ENCODE measurements around the gene ATP8A2. TPM values are rescaled to one million over a fixed set of nuclear protein-coding genes. Genes with fewer than 3 reads are reported as not detected.

The ATP8A2 gene
- total and polyA plus RNA-seq, 9 of the 15 experiments (the other 6 are each of a cell fraction or from before 2014, with no cell fraction given), result under 0.01 to 0.33 (median 0.06) TPM; not detected in 4

DNA sequence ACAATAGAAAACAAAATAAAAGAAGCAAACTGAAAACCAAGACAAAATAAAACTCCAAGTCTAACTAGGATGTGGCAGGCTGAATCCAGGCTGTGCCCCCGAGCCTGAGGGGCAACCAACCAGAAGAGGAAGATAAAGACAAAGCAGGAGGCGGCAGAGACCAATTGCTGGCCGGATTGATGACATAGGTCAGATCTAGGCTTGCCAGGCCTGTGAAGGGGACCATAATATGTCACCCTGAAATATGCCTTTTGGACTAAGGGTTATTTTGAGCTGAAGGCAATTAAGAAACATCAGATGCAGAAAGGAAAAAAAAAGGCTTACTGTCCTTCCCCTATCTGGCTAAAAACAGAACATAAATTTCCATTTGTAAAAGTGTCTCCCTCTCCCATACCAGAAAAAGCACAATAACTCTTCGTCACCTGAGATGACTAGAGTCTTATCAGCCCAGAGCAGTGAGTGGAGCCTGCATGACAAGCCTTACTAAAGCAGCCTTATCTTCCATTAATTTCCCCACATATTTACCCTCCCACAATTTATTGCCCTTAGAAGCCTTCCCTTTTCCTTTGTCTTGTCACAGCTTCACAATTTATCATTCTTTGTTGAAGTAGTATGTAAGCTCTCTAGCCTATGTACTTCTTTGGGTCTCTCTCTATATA is 22.8 kb downstream of the ATP8A2 start (continued):
- 0 out of 2 replicates have a peak, but pooled peaks have one; percentile 11 for TF ChIP-seq L3MBTL2 (IDR thresholded peaks at IDR 0.05)
- peak; percentile 42; the same call in 1 of the 2 replicates for TF ChIP-seq DMBX1 (CRISPR knock-in tag; IDR thresholded peaks at IDR 0.05; ENCODE audit: borderline replicate concordance)
- TF ChIP-seq KLF16 (IDR thresholded peaks at IDR 0.05), result peak; percentile 94
- TF ChIP-seq TAF15 (IDR thresholded peaks at IDR 0.05; ENCODE audit: low read depth, low read length), result no peak
- TF ChIP-seq KDM1A (IDR thresholded peaks at IDR 0.05), result peak; percentile 88 to 91
- TF ChIP-seq KHSRP (IDR thresholded peaks at IDR 0.05), result peak; percentile 88
- peak; percentile 49; the same call in 1 of the 2 replicates for TF ChIP-seq MEF2A (IDR thresholded peaks at IDR 0.05; ENCODE audit: control insufficient read depth, low read depth, low read length)
- TF ChIP-seq, protein P1, sequence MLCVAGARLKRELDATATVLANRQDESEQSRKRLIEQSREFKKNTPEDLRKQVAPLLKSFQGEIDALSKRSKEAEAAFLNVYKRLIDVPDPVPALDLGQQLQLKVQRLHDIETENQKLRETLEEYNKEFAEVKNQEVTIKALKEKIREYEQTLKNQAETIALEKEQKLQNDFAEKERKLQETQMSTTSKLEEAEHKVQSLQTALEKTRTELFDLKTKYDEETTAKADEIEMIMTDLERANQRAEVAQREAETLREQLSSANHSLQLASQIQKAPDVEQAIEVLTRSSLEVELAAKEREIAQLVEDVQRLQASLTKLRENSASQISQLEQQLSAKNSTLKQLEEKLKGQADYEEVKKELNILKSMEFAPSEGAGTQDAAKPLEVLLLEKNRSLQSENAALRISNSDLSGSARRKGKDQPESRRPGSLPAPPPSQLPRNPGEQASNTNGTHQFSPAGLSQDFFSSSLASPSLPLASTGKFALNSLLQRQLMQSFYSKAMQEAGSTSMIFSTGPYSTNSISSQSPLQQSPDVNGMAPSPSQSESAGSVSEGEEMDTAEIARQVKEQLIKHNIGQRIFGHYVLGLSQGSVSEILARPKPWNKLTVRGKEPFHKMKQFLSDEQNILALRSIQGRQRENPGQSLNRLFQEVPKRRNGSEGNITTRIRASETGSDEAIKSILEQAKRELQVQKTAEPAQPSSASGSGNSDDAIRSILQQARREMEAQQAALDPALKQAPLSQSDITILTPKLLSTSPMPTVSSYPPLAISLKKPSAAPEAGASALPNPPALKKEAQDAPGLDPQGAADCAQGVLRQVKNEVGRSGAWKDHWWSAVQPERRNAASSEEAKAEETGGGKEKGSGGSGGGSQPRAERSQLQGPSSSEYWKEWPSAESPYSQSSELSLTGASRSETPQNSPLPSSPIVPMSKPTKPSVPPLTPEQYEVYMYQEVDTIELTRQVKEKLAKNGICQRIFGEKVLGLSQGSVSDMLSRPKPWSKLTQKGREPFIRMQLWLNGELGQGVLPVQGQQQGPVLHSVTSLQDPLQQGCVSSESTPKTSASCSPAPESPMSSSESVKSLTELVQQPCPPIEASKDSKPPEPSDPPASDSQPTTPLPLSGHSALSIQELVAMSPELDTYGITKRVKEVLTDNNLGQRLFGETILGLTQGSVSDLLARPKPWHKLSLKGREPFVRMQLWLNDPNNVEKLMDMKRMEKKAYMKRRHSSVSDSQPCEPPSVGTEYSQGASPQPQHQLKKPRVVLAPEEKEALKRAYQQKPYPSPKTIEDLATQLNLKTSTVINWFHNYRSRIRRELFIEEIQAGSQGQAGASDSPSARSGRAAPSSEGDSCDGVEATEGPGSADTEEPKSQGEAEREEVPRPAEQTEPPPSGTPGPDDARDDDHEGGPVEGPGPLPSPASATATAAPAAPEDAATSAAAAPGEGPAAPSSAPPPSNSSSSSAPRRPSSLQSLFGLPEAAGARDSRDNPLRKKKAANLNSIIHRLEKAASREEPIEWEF (CRISPR knock-in tag; IDR thresholded peaks at IDR 0.05), result 0 out of 2 replicates have a peak, but pooled peaks have one; percentile 51
- TF ChIP-seq, protein P2, sequence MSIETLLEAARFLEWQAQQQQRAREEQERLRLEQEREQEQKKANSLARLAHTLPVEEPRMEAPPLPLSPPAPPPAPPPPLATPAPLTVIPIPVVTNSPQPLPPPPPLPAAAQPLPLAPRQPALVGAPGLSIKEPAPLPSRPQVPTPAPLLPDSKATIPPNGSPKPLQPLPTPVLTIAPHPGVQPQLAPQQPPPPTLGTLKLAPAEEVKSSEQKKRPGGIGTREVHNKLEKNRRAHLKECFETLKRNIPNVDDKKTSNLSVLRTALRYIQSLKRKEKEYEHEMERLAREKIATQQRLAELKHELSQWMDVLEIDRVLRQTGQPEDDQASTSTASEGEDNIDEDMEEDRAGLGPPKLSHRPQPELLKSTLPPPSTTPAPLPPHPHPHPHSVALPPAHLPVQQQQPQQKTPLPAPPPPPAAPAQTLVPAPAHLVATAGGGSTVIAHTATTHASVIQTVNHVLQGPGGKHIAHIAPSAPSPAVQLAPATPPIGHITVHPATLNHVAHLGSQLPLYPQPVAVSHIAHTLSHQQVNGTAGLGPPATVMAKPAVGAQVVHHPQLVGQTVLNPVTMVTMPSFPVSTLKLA (conservative IDR thresholded peaks at IDR 0.05), result peak in 1 of 2 experiments; percentile 54; a peak in 2 of 4 replicates
- 0 out of 2 replicates have a peak, but pooled peaks have one; percentile 41 for TF ChIP-seq ZNF274 (IDR thresholded peaks at IDR 0.05; ENCODE audit: borderline replicate concordance, low read depth, low read length)
- TF ChIP-seq ZNF3 (CRISPR knock-in tag; IDR thresholded peaks at IDR 0.05), result no peak
- TF ChIP-seq, protein P3, sequence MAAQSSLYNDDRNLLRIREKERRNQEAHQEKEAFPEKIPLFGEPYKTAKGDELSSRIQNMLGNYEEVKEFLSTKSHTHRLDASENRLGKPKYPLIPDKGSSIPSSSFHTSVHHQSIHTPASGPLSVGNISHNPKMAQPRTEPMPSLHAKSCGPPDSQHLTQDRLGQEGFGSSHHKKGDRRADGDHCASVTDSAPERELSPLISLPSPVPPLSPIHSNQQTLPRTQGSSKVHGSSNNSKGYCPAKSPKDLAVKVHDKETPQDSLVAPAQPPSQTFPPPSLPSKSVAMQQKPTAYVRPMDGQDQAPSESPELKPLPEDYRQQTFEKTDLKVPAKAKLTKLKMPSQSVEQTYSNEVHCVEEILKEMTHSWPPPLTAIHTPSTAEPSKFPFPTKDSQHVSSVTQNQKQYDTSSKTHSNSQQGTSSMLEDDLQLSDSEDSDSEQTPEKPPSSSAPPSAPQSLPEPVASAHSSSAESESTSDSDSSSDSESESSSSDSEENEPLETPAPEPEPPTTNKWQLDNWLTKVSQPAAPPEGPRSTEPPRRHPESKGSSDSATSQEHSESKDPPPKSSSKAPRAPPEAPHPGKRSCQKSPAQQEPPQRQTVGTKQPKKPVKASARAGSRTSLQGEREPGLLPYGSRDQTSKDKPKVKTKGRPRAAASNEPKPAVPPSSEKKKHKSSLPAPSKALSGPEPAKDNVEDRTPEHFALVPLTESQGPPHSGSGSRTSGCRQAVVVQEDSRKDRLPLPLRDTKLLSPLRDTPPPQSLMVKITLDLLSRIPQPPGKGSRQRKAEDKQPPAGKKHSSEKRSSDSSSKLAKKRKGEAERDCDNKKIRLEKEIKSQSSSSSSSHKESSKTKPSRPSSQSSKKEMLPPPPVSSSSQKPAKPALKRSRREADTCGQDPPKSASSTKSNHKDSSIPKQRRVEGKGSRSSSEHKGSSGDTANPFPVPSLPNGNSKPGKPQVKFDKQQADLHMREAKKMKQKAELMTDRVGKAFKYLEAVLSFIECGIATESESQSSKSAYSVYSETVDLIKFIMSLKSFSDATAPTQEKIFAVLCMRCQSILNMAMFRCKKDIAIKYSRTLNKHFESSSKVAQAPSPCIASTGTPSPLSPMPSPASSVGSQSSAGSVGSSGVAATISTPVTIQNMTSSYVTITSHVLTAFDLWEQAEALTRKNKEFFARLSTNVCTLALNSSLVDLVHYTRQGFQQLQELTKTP (IDR thresholded peaks at IDR 0.05; ENCODE audit: low read depth in 1 of 2, partially characterized antibody in 2 of 2), result peak in 1 of 2 experiments; percentile 83
- peak; percentile 95 for TF ChIP-seq HDAC3 (IDR thresholded peaks at IDR 0.05; ENCODE audit: borderline replicate concordance, partially characterized antibody)
- peak; percentile 88 for TF ChIP-seq FOXM1 (IDR thresholded peaks at IDR 0.05; ENCODE audit: low read depth)
- TF ChIP-seq FOXM1 (CRISPR knock-in tag; IDR thresholded peaks at IDR 0.05; ENCODE audit: low read depth), result no peak

Measured in K562 (cell line).